Lower leg skin (tissue), 3 donors: ENCODE results near the gene ADD2.

Source experiments
- CTCF ChIP-seq, 3 donors: fragments of 450-650 bp; IDR thresholded peaks; one replicate each; pipeline ENCODE4 v1.5.1; 2016; ENCODE audit warnings: antibody characterized with exemption in 3 of 3, mild to moderate bottlenecking in 3 of 3, moderate library complexity in 2 of 3
- POLR2A ChIP-seq, 2 donors: fragments of 450-650 bp; IDR thresholded peaks; one replicate each; pipeline ENCODE4 v1.6.1; 2016 to 2017; ENCODE audit warnings: antibody characterized with exemption in 2 of 2, mild to moderate bottlenecking in 1 of 2, moderate library complexity in 1 of 2

- no peak for TF ChIP-seq POLR2A (IDR thresholded peaks at IDR 0.05)
- TF ChIP-seq CTCF (IDR thresholded peaks at IDR 0.05), result no peak
Observed at GRCh38 chr2:70746094-70746974, 21.7 kb downstream of the ADD2 start.
